ENCODE results near the gene UQCR10.

The UQCR10 gene

GRCh38 chr22:29765905-29766631 is 1.1 kb upstream of the UQCR10 start:
- no peak for DNase-seq

GRCh38 chr22:29766632-29767170 is 468 bp upstream of the UQCR10 start, which contains the start of gene ZMAT5:
TSS of gene ZMAT5 (minus strand) at chr22:29767007. CDS start at chr22:29748544, 18,463 bp downstream.
- peak in 1 of 2 experiments; percentile 66 for DNase-seq

GRCh38 chr22:29768052-29768693 is 1.0 kb downstream of the UQCR10 start:
- DNase-seq = no peak

GRCh38 chr22:29769723-29770321 is 2.7 kb downstream of the UQCR10 start:
- DNase-seq = no peak

GRCh38 chr22:29772170-29772641 is 5.0 kb downstream of the UQCR10 start:
- no peak for DNase-seq

GRCh38 chr22:29773233-29773632 is 6.1 kb downstream of the UQCR10 start:
- no peak for DNase-seq

- DNase-seq = no peak
Observed at GRCh38 chr22:29780220-29780619, 13.1 kb downstream of the UQCR10 start.

GRCh38 chr22:29780748-29781676 is 13.8 kb downstream of the UQCR10 start:
- DNase-seq = no peak

- no peak for DNase-seq
Observed at GRCh38 chr22:29782061-29782845, 15.1 kb downstream of the UQCR10 start.

GRCh38 chr22:29784451-29785361 is 17.5 kb downstream of the UQCR10 start:
- no peak for DNase-seq

- no peak for DNase-seq
Observed at GRCh38 chr22:29786031-29786430, 18.9 kb downstream of the UQCR10 start.

GRCh38 chr22:29787371-29787980 is 20.3 kb downstream of the UQCR10 start:
- DNase-seq = no peak

GRCh38 chr22:29788339-29789279 is 21.4 kb downstream of the UQCR10 start:
- DNase-seq = no peak

- no peak for DNase-seq
Observed at GRCh38 chr22:29790061-29790460, 22.9 kb downstream of the UQCR10 start.

GRCh38 chr22:29793396-29793795 is 26.2 kb downstream of the UQCR10 start:
- DNase-seq = no peak

- DNase-seq = no peak
Observed at GRCh38 chr22:29795663-29796062, 28.5 kb downstream of the UQCR10 start.

GRCh38 chr22:29797351-29797750 is 30.2 kb downstream of the UQCR10 start:
- no peak for DNase-seq

- DNase-seq = no peak
Observed at GRCh38 chr22:29798318-29798717, 31.1 kb downstream of the UQCR10 start.

GRCh38 chr22:29798801-29799200 is 31.6 kb downstream of the UQCR10 start:
- DNase-seq = no peak
